ENCODE data around the gene CDK14. TPM values are rescaled to one million over a fixed set of nuclear protein-coding genes. Genes with fewer than 3 reads are reported as not detected.

CDK14 gene
- total RNA-seq, 4 donors from 2014 or later: 3.3 to 61.6 (median 38.7) TPM

DNA sequence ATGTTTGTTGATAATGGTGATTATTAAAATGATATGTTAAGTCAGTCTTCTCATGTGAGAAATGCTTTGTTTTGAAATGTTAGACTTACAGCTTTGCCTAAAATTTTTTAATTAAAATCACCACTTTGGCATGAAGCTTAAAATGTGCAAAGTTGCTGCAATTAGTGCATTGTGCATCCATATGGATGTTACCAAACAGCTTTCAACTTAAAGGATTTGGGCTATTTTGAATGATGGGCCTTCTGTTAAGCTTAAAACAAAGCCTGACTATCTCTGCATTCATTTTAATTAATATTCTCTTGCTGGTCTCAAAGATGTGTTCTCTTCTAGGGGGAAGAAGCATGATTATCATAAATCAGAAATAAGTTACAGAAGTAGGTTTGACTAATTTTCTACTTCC, 603.5 kb downstream of the CDK14 start:
- H3K4me1 ChIP-seq: no peaks in the 10 kb centered on the region
- no peaks in the 10 kb centered on the region for H3K36me3 ChIP-seq
- no peaks in the 10 kb centered on the region for H3K9me3 ChIP-seq
- no peak for TF ChIP-seq POLR2A (IDR thresholded peaks at IDR 0.05)
- TF ChIP-seq, protein P1, sequence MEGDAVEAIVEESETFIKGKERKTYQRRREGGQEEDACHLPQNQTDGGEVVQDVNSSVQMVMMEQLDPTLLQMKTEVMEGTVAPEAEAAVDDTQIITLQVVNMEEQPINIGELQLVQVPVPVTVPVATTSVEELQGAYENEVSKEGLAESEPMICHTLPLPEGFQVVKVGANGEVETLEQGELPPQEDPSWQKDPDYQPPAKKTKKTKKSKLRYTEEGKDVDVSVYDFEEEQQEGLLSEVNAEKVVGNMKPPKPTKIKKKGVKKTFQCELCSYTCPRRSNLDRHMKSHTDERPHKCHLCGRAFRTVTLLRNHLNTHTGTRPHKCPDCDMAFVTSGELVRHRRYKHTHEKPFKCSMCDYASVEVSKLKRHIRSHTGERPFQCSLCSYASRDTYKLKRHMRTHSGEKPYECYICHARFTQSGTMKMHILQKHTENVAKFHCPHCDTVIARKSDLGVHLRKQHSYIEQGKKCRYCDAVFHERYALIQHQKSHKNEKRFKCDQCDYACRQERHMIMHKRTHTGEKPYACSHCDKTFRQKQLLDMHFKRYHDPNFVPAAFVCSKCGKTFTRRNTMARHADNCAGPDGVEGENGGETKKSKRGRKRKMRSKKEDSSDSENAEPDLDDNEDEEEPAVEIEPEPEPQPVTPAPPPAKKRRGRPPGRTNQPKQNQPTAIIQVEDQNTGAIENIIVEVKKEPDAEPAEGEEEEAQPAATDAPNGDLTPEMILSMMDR (IDR thresholded peaks at IDR 0.05): no peak
- no peaks in the 10 kb centered on the region for H3K27me3 ChIP-seq
- H3K27ac ChIP-seq: no peak overlapping the region
- DNase-seq: no peak
- H3K4me3 ChIP-seq: no peak overlapping the region
- intact Hi-C loops (cut with DNase I; ENCODE audit: low total_unique reads): no loop called here

DNA sequence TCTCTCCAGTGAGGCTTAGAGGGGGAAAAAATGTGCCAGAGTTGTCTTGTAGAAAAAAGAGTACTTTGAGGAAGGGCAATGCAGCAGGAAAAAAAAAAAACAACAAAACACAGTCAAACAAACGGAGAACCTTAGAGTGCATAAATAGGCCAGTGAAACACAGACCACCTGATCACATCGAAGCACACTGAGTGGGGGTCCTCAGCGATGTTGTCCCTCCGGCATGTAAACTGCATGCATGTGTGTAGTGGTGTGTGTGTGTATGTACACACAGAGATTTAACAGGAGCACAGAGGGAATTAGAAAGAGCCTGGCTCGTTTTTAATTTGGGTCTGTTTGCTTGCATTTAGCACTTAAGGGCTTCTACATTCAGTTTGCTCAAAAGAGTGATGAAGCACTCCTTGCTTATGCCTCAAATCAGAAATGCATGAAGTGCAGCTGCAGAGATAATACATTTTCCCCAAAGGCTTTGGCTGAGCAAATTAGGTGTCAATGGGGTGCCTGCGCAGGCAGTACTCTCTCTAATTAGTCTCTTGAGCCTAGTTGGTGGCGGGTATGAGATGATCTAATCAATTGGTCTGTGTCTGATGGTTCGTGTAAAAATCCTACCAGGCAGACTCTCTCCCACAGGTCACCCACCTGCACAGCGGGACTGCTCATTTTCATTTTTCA, 605.5 kb downstream of the CDK14 start:
- H3K27ac ChIP-seq: no peak overlapping the region
- no peaks in the 10 kb centered on the region for H3K36me3 ChIP-seq
- no peaks in the 10 kb centered on the region for H3K9me3 ChIP-seq
- TF ChIP-seq POLR2A (IDR thresholded peaks at IDR 0.05): no peak
- TF ChIP-seq, protein P1 (IDR thresholded peaks at IDR 0.05): no peak
- DNase-seq: no peak
- H3K4me1 ChIP-seq: no peaks in the 10 kb centered on the region
- intact Hi-C loops (cut with DNase I; ENCODE audit: low total_unique reads): no loop called here
- no peaks in the 10 kb centered on the region for H3K27me3 ChIP-seq
- H3K4me3 ChIP-seq: no peak overlapping the region

DNA sequence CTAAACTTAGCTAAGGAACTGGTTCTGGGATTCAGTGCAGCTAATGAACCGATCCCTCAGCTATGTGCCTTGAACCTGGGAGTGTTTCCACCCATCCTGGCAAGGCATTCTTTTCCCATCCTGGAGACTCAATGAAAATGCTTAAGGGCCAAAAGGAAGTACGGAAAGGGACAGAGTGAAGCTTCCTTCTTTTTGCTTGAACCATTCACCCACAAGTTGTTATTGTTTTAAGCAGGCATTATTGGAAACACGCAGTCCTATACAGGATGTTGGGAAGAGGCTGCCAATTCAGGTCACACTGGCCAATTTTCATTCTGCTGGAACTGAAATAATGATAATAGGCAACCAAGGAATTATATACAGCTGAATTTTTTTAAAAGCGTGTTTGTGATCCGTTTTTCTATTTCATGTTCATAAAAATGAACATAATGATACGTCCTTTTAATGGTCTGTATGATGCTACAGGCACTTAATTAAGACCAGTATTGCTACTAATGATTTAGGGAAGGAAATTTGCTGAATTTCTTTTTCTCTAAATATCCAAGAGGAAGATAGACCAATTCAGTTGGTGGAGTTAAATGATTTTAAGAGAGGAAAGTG, 610.3 kb downstream of the CDK14 start:
- H3K27ac ChIP-seq: no peak overlapping the region
- H3K27me3 ChIP-seq: no peaks in the 10 kb centered on the region
- H3K36me3 ChIP-seq: no peaks in the 10 kb centered on the region
- intact Hi-C loops (cut with DNase I; ENCODE audit: low total_unique reads): no loop called here
- no peaks in the 10 kb centered on the region for H3K9me3 ChIP-seq
- H3K4me3 ChIP-seq: no peak overlapping the region
- TF ChIP-seq, protein P1 (IDR thresholded peaks at IDR 0.05): no peak
- TF ChIP-seq POLR2A (IDR thresholded peaks at IDR 0.05): no peak
- no peaks in the 10 kb centered on the region for H3K4me1 ChIP-seq
- no peak for DNase-seq

DNA sequence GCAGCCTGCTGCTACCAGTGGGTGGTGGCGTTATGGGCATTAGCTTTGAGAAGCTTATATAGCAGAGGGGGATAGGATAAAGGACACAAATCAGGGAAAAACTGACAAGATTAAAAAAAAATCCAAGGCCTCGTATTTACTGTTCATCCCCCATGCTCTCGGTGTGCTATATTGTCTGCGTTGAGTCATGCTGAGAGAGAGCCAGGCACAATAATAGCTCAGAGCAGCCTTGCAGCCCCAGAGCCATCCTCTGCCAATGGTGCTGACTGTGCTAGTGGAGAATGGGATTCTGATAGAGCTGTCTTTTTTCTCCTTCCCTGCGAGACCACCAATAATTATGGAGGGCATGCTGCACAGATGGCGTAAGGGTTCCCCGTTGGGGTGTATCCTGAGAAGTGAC, 616.5 kb downstream of the CDK14 start:
- intact Hi-C loops (cut with DNase I; ENCODE audit: low total_unique reads): no loop called here
- TF ChIP-seq POLR2A (IDR thresholded peaks at IDR 0.05): no peak
- TF ChIP-seq, protein P1 (IDR thresholded peaks at IDR 0.05): no peak
- no peak for DNase-seq
- no peaks in the 10 kb centered on the region for H3K27me3 ChIP-seq
- H3K36me3 ChIP-seq: no peaks in the 10 kb centered on the region
- H3K4me1 ChIP-seq: no peaks in the 10 kb centered on the region
- no peak overlapping the region for H3K27ac ChIP-seq
- no peak overlapping the region for H3K4me3 ChIP-seq
- H3K9me3 ChIP-seq: no peaks in the 10 kb centered on the region

DNA sequence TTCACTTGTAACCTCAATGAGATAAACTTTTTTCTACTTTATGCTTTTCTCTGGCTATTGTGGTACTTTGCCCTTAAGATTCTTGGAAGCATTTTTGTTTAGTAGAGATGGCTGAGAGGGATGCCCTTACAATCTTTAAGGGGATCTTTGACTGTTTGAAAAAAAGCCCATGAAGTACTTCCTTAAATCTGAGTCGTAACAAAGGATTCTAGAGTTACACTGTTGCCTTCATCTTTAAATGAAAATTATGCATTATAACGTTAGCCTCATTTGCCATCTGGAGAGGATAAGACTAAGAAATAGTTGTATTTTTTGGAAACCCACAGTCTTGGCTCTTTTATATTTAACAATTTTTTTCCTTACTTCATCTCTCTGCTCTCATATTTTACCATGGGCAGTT, 630.3 kb downstream of the CDK14 start:
- TF ChIP-seq POLR2A (IDR thresholded peaks at IDR 0.05): no peak
- Histone ChIP-seq H3K27me3 (no peaks in the 10 kb centered on the region), H3K4me3 (no peak overlapping the region)

More for the DNA sequence above, 630.3 kb downstream of the CDK14 start:
- Histone ChIP-seq H3K4me1 (no peaks in the 10 kb centered on the region), H3K9me3 (no peaks in the 10 kb centered on the region), H3K27ac (no peak overlapping the region), H3K36me3 (no peaks in the 10 kb centered on the region)
- intact Hi-C loops (cut with DNase I; ENCODE audit: low total_unique reads): no loop called here
- DNase-seq: no peak
